ENCODE data around the gene TMEM151A. TPM values are rescaled to one million over a fixed set of nuclear protein-coding genes. Genes with fewer than 3 reads are reported as not detected.

TMEM151A gene
- total and polyA plus RNA-seq, 11 donors: 0.08 to 7.9 (median 0.12) TPM; not detected in 5

DNA sequence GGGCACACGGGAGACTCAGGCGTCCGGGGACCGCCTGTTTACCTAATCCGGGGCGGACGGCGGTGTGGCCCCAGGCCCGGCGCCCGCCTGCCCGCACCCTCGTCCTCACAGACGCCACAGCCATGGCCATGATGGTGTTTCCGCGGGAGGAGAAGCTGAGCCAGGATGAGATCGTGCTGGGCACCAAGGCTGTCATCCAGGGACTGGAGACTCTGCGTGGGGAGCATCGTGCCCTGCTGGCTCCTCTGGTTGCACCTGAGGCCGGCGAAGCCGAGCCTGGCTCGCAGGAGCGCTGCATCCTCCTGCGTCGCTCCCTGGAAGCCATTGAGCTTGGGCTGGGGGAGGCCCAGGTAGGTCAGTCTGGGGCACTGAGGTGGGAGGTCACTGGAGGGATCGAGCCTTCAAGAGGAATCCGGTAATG is 33.2 kb upstream of the TMEM151A start:
- Histone ChIP-seq H3K4me3 (peak overlapping the region; percentile 33 to 99 (median 90)), H3K27me3 (peaks cover 0 to 7% (median 0%) of the 10 kb centered on the region in 9 donors), H3K4me1 (peaks cover 0 to 17% (median 12%) of the 10 kb centered on the region in 12 donors), H3K27ac (peak overlapping the region in 10 of 12 donors; percentile 66 to 89 (median 82)), H3K36me3 (peaks cover 0 to 42% (median 27%) of the 10 kb centered on the region in 9 donors), H3K9me3 (no peaks in the 10 kb centered on the region)
- 3 to 13% (median 6%) methylated on average over 19 to 28 of the region's 28 CpGs for WGBS, 4 donors
- TF ChIP-seq POLR2A (IDR thresholded peaks at IDR 0.05): no peak
- peak in 6 of 12 donors; percentile 0 to 31 (median 18) for TF ChIP-seq CTCF (IDR thresholded peaks at IDR 0.05)
- intact Hi-C loops (cut with DNase I): loop anchor here in 7 of 10 donors (1.0 to 2.0 kb wide), 2 partner anchors 36 kb away; no protein-coding TSS in a partner anchor
- ATAC-seq: peak in 1 of 4 donors; percentile 0
- DNase-seq: no peak

GRCh38 chr11:66259225-66259624 is 32.5 kb upstream of the TMEM151A start:
- intact Hi-C loops (cut with DNase I): loop anchor here in 4 of 10 donors (2.0 kb wide), 1 partner anchor 36 kb away; no protein-coding TSS in a partner anchor
- WGBS, 4 donors: 92 to 99% (median 97%) methylated on average over 2 of the region's 2 CpGs
- H3K4me3 ChIP-seq: no peak overlapping the region
- TF ChIP-seq POLR2A (IDR thresholded peaks at IDR 0.05) (no peak), CTCF (IDR thresholded peaks at IDR 0.05) (no peak)
- peaks cover 0 to 49% (median 29%) of the 10 kb centered on the region in 9 donors for H3K36me3 ChIP-seq
- H3K9me3 ChIP-seq: no peaks in the 10 kb centered on the region
- ATAC-seq (no peak), DNase-seq (no peak)
- peaks cover 0 to 17% (median 12%) of the 10 kb centered on the region in 12 donors for H3K4me1 ChIP-seq
- no peak overlapping the region for H3K27ac ChIP-seq
- peaks cover 0 to 7% (median 0%) of the 10 kb centered on the region in 9 donors for H3K27me3 ChIP-seq

- no peak for TF ChIP-seq CTCF (IDR thresholded peaks at IDR 0.05)
- no peak for TF ChIP-seq POLR2A (IDR thresholded peaks at IDR 0.05)
- WGBS, 4 donors: 84 to 99% (median 97%) methylated on average over 4 of the region's 4 CpGs
- peaks cover 0 to 7% (median 0%) of the 10 kb centered on the region in 9 donors for H3K27me3 ChIP-seq
- no peaks in the 10 kb centered on the region for H3K9me3 ChIP-seq
- intact Hi-C loops (cut with DNase I): loop anchor here in 5 of 10 donors (2.0 to 10.0 kb wide), 2 partner anchors 37 to 405 kb away; partner anchors contain the start of gene CFL1 (in 1 of the 5)
- H3K4me1 ChIP-seq: peaks cover 0 to 17% (median 12%) of the 10 kb centered on the region in 12 donors
- no peak overlapping the region for H3K27ac ChIP-seq
- no peak for DNase-seq
- no peak for ATAC-seq
- peaks cover 0 to 55% (median 29%) of the 10 kb centered on the region in 9 donors for H3K36me3 ChIP-seq
- no peak overlapping the region for H3K4me3 ChIP-seq
Observed at GRCh38 chr11:66259956-66260355, 31.7 kb upstream of the TMEM151A start.

GRCh38 chr11:66261578-66261977 is 30.1 kb upstream of the TMEM151A start:
- Histone ChIP-seq H3K9me3 (no peaks in the 10 kb centered on the region), H3K27me3 (peaks cover 0 to 7% (median 0%) of the 10 kb centered on the region in 9 donors), H3K4me1 (peaks cover 0 to 20% (median 14%) of the 10 kb centered on the region in 12 donors), H3K4me3 (no peak overlapping the region), H3K36me3 (peaks cover 0 to 59% (median 29%) of the 10 kb centered on the region in 9 donors), H3K27ac (no peak overlapping the region)
- 93 to 96% (median 95%) methylated on average over 7 to 16 of the region's 16 CpGs for WGBS, 4 donors
- TF ChIP-seq CTCF (IDR thresholded peaks at IDR 0.05): no peak
- no peak for TF ChIP-seq POLR2A (IDR thresholded peaks at IDR 0.05)
- DNase-seq (no peak), ATAC-seq (no peak)
- intact Hi-C loops (cut with DNase I): loop anchor here in 1 of 10 donors (10.0 kb wide), 1 partner anchor 407 kb away; the partner anchor contains the start of gene CFL1
